CD4-positive, alpha-beta T cell treated with Interferon alpha-2 for 1 hour (primary cell): ENCODE results near the gene IGF2BP3.
"Not testable (repeated sequence)": the region's sequence is repeated elsewhere in the genome, so short reads cannot be mapped to it uniquely, and the experiment has no call there.

Experiments used
- DNase-seq, 2 donors: peaks; one replicate each; pipeline ENCODE4 v3.0.0-alpha.2; 2020 to 2022

The IGF2BP3 gene

DNA sequence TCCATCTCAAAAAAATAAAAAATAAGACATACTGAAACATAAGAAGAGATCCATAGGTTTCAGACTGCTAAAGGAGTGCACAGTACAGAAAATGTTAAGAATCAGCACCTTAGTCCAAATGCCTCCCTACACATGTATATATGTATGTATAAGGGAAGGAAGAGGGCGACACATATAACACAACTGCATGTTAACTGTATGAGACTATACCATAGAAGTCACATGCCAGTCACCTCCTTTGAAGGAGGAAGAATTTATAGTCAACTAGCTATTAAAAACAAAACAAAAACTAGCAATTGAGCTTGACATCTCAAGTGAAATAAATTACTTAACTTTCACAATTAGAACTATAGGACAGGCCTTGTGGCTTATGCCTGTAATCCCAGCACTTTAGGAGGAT is 50.4 kb downstream of the IGF2BP3 start:
- DNase-seq, result no peak

GRCh38 chr7:23419160-23419559 is 51.1 kb downstream of the IGF2BP3 start:
- DNase-seq, result no peak

- no peak for DNase-seq
Observed at GRCh38 chr7:23418046-23418445, 52.2 kb downstream of the IGF2BP3 start.

DNA sequence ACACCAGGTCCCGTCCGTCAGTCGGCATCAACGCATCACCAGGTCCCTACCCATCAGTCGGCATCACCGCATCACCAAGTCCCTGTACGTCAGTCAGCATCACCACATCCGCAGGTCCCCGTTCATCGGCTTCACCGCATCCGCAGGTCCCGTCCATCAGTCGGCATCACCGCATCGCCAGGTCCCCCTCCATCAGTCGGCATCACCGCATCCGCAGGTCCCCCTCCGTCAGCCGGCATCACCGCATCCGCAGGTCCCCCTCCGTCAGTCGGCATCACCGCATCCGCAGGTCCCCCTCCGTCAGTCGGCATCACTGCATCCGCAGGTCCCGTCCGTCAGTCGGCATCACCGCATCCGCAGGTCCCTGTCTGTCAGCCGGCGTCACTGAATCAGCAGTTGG is 55.1 kb downstream of the IGF2BP3 start:
- no peak for DNase-seq

DNA sequence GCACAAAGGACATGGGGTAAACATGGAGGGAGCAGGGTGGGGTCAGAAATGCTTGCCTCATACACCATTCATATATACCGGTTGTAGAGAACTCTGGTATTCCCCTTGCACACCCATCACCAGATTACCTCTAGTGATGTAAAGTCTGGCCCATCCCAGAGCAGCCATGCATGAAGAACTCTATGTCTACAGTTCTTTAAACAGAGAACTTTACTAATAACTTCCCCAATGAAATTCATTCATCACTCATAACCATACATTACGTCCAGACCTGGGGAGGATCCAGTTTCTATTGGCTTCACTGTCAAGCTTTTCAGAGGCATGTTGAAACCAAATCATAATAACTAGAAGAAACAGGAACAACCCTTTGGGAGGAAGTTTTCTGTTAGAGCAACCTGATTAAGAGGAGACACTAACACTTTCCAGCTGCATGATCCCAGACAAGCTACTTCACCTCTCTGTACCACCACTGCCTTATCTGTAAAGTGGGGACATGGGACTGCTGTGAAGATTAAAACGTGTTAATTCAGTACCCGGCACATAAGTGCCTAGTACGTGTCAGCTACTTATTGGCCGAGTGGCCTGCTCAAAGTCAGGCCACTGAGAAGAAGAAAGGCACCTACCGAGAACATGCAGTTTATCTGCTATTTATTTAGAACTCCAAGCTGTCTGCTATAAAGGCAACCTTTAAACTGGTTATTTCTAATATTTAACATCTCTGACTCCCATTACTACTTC is 59.7 kb downstream of the IGF2BP3 start:
- peak in 1 of 2 donors; percentile 31 for DNase-seq

DNA sequence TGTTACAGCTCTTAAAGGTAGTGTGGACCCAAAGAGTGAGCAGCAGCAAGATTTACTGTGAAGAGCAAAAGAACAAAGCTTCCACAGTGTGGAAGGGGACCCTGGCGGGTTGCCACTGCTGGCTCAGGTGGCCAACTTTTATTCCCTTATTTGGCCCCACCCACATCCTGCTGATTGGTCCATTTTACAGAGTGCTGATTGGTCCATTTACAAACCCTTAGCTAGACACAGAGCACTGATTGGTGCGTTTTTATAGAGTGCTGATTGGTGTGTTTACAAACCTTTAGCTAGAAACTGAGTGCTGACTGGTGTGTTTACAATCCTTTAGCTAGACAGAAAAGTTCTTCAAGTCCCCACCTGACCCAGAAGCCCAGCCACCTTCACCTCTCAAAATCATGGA is 63.7 kb downstream of the IGF2BP3 start:
- not testable (repeated sequence) for DNase-seq

GRCh38 chr7:23405240-23405618 is 65.1 kb downstream of the IGF2BP3 start:
- no peak for DNase-seq

- no peak for DNase-seq
Observed at GRCh38 chr7:23404546-23405239, 65.6 kb downstream of the IGF2BP3 start.

- DNase-seq, result no peak
Observed at GRCh38 chr7:23403970-23404369, 66.3 kb downstream of the IGF2BP3 start.

DNA sequence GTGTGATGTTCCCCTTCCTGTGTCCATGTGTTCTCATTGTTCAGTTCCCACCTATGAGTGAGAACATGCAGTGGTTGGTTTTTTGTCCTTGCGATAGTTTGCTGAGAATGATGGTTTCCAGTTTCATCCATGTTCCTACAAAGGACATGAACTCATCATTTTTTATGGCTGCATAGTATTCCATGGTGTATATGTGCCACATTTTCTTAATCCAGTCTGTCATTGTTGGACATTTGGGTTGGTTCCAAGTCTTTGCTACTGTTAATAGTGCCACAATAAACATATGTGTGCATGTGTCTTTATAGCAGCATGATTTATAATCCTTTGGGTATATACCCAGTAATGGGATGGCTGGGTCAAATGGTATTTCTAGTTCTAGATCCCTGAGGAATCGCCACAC is 72.2 kb downstream of the IGF2BP3 start:
- not testable (repeated sequence) for DNase-seq

DNA sequence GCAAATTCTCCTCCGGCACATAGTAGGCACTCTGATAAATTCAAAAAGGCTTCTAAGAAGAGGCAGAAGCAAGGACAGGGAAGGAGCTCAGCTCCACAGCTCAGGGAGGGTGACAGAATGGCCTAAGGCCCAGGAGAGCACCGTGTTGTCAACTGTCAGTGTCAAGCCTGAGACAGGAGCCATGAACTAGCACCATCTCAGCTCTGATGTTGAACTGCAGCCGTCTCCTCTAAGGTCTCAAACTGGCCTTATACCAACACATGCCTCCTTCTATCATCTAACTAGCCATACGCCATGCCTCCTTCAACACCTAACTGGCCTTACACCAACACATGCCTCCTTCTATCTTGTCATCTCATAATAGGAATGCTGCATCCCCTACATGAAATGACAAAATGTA is 73.0 kb downstream of the IGF2BP3 start:
- no peak for DNase-seq

DNA sequence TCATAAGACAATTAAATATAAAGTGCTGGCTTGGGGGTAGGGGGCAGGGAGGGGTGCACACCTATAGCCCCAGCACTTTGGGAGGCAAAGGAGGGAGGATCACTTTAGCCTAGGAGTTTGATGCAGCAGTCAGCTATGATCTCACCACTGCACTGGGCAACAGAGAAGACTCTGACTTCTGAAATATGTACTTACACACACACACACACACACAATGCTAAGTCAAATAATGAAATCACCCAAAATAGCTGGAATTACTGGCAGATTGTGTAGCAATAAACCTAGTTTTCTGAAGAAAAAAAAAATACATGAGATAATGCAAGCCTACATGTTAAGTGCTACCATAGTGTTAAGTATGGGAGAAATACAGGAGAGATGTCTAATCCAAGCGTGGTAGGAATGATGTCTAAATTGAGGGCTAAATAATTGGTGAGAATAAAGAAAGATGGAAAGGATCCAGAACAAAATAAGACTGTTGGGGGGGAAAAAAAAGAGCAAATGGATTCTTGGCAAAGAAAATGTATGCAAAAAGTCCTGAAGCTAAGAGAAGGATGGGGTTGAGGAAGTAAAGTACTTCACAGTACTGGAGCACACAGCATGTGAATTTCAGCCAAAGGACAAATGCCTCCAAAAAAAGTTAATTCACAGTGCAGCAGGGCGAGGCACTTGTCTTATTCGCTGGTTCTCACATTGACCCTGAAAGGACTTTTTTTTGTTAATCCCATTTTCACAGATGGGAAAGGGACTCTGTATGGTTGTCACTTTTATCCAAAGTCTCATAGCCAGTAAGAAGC is 73.9 kb downstream of the IGF2BP3 start:
- DNase-seq, result no peak

DNA sequence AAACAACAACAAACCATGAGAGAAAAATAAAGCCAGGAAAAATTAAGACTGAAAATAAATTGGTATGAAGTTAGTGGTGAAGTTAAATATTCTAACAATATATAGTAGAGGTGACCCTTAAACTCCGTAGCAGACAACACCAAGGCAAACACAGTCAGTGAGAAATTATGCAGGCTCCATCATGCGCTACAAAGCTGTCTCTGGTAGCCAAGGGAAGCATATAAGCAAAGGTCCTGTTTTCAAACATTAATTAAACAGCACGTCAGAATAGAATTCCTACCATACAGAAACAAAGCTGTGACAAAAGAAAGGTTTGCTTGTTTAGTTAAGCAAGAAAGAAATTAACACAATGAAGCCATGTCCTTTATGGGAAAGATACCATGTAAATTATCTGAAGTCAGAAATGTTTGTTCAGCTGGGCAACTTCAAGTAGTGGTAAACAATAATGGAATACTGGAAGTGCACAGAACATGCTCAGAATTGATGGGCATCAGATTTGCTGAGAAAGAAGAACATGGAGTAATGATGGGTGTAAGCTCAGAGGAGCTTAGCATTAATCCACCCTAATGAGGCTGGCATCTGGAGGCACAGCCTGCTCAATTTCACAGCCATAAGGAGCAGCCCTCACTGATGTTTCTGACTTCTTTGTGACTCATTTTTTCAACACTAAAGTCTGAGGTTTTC is 75.7 kb downstream of the IGF2BP3 start:
- DNase-seq, result no peak

DNA sequence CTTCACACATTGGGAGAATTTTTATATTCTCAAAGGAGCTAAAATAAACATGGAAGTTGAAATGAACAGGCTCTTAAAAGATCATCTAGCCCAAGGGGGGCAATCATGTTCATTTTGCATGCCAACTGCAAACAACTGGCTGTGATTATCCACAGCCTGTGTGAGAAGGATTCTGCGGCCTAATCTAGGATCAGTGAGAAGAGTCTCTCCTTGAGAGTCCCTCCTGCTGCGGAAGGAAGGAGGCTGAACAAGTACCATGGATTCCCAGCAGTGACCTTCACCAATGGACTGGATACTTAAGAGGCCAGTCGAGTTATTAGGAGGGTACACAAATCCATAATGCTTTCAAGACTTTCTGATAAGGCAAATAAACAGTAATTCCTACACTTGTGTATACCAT is 76.7 kb downstream of the IGF2BP3 start:
- DNase-seq, result no peak

GRCh38 chr7:23389701-23390100 is 80.6 kb downstream of the IGF2BP3 start:
- no peak for DNase-seq

GRCh38 chr7:23387583-23387982 is 82.7 kb downstream of the IGF2BP3 start:
- no peak for DNase-seq

DNA sequence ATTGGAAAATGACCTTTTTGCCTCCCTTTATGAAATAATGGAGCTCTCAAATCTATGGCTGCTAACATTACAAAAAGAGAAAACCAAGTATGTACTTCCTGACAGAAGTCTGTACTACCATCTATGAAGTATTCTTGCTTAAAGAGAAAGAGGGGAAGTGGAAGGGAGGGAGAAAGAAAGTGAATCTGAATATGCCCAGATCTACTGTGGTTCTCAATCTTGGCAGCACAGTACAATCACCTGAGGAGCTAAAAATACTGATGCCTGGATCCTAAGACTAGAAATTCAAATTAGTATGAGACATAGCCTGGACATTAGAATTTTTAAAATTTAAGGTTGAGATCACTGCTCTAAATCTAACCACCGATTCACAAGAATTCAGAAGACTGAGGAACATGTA is 85.2 kb downstream of the IGF2BP3 start:
- DNase-seq, result no peak

GRCh38 chr7:23383225-23383624 is 87.1 kb downstream of the IGF2BP3 start:
- no peak for DNase-seq

- no peak for DNase-seq
Observed at GRCh38 chr7:23380961-23381360, 89.3 kb downstream of the IGF2BP3 start.

DNA sequence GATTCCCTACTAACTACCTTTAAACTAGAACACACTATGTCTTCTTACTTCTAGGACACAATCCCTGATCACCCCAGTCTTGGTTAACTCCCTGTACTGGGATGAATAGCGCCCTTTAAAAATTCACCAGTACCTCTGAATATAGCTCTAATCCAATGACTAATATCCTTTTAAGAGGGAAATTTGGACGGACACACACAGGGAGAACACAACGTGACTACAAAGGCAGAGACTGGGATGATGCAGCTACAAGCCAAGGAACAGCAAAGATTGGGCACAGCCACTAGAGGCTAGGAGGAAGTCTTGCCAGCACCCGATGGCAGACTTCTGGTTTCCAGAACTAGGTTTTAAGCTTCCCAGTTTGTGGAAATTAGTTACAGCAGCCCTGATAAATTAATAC is 89.7 kb downstream of the IGF2BP3 start:
- DNase-seq, result no peak

DNA sequence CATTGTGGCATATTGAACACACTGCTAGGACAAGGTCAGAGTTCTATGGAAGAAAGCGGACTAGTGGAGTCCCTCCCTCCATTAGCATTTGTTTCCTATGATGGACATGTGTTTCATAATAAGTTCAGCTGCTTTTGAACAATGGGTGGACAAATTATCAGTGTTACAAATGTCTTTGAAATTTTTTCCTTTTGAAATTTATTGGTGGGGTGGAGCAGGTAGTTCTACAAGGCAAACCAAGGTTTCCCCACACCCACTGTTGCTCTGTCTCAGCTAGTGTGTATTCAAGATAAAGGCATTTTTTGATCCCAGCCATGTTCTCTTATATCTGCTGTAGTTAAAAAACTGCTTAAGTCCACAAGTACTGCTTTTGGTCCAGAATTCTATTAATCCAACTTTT is 91.3 kb downstream of the IGF2BP3 start:
- DNase-seq, result no peak

DNA sequence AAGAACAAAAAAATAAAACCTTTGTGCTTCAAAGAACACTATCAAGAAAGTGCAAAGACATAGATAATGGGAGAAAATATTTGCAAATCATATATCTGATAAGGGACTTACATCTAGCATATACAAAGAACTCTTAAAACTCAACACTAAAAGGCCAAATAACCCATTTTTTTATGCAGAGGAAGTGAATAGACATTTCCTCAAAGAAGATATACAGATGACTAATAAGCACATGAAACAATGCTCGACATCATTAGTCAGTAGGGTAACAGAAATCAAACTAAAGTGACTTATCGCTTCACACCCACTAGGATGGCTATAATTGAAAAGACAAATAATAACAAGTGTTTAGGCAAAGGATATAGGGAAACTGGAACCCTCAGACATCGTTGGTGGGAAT is 93.2 kb downstream of the IGF2BP3 start:
- no peak for DNase-seq
